A549 (cell line): ENCODE results near the gene MMP2. TPM values are rescaled to one million over a fixed set of nuclear protein-coding genes. Genes with fewer than 3 reads are reported as not detected.

Experiments
- ATAC-seq, 2 experiments: fragments of 200-7000 bp in 1 of 2; fragments of >200 bp in 1 of 2; cut with Nextera tagmentation in 1 of 2; cut with Tn5 transposase in 1 of 2; 3 replicates each; pipeline versions ENCODE4 v1.8.0 to v1.9.1; 2018 to 2020; ENCODE audit warnings: mild to moderate bottlenecking in 1 of 2, moderate library complexity in 1 of 2
- CTCF ChIA-PET: fragments of 300-600 bp; sonication (Branson Sonifier 250); formaldehyde crosslinking; extraction: SDS; loops from one replicate; lab custom pipeline; 2021; ENCODE audit warnings: antibody characterized with exemption, inconsistent platforms; lab: Yijun Ruan, JAX
- POLR2A ChIA-PET: fragments of 350-600 bp; formaldehyde crosslinking; extraction: SDS; loops from one replicate; lab custom pipeline; 2021; ENCODE audit warnings: antibody characterized with exemption, inconsistent platforms; lab: Yijun Ruan, JAX
- DNase-seq, 2 experiments: peaks; one replicate each; pipeline versions ENCODE4 v3.0.0 to v3.0.0-alpha.2; 2011 to 2016; ENCODE audit warnings: low read depth in 1 of 2, low spot score in 1 of 2
- FAIRE-seq: peaks from 2 replicates; lab custom pipeline; 2011; peaks lifted over from hg19 to GRCh38; lab: Jason Lieb, UNC
- H3K27ac ChIP-seq, 2 experiments: fragments of >200 bp; sonication (Bioruptor Twin); formaldehyde crosslinking; 3 replicates each; pipeline ENCODE4 v1.5.1; 2016 to 2017
- H3K4me1 ChIP-seq: fragments of >200 bp; sonication (Bioruptor Twin); formaldehyde crosslinking; 3 replicates; pipeline ENCODE4 v1.6.1; 2016
- H3K4me2 ChIP-seq: fragments of >200 bp; sonication (Bioruptor Twin); formaldehyde crosslinking; 3 replicates; pipeline ENCODE4 v1.6.1; 2016
- H3K4me3 ChIP-seq: fragments of >200 bp; sonication (Bioruptor Twin); formaldehyde crosslinking; 3 replicates; pipeline ENCODE4 v1.5.1; 2016
- H3K9me3 ChIP-seq: fragments of >200 bp; sonication (Bioruptor Twin); formaldehyde crosslinking; 3 replicates; pipeline ENCODE4 v1.6.1; 2016
- BCL3 ChIP-seq: fragments of >200 bp; sonication (Bioruptor Twin); formaldehyde crosslinking; IDR thresholded peaks from 3 replicates; pipeline ENCODE4 v1.6.1; 2016
- BHLHE40 ChIP-seq: IDR thresholded peaks from 2 replicates; pipeline ENCODE4 v1.6.1; 2012; ENCODE audit warnings: low read depth, low read length, inconsistent platforms
- CBX2 ChIP-seq: fragments of 200-600 bp; sonication (generic); IDR thresholded peaks from 2 replicates; pipeline ENCODE4 v1.6.1; 2016; ENCODE audit warnings: low read depth, mild to moderate bottlenecking, borderline replicate concordance
- CHD2 ChIP-seq: fragments of 150-350 bp; IDR thresholded peaks from 2 replicates; pipeline ENCODE4 v1.6.1; 2014; ENCODE audit warnings: low read length; ENCODE audit not compliant: partially characterized antibody
- EHMT2 ChIP-seq: fragments of 200-600 bp; sonication (generic); IDR thresholded peaks from 2 replicates; pipeline ENCODE4 v1.6.1; 2016; ENCODE audit warnings: antibody characterized with exemption, low read depth, mild to moderate bottlenecking, moderate library complexity
- EP300 ChIP-seq, 2 experiments: fragments of >200 bp; sonication (Bioruptor Twin); formaldehyde crosslinking; IDR thresholded peaks; 2 replicates in 1 of 2; 3 replicates in 1 of 2; pipeline ENCODE4 v1.6.1; 2016 to 2017
- FOSB ChIP-seq: fragments of 250-450 bp; sonication (Bioruptor Pico); IDR thresholded peaks from 2 replicates; pipeline ENCODE4 v1.5.0; 2020; ENCODE audit warnings: mild to moderate bottlenecking, moderate library complexity
- HDAC2 ChIP-seq: fragments of 200-600 bp; sonication (generic); IDR thresholded peaks from 2 replicates; pipeline ENCODE4 v1.6.1; 2016
- MAFK ChIP-seq: fragments of 450-650 bp; IDR thresholded peaks from 2 replicates; pipeline ENCODE4 v1.6.1; 2014; ENCODE audit not compliant: partially characterized antibody
- MAX ChIP-seq: IDR thresholded peaks from 2 replicates; pipeline ENCODE4 v1.6.1; 2012
- NPAS2 ChIP-seq: fragments of 250-450 bp; sonication (Bioruptor Pico); IDR thresholded peaks from 2 replicates; pipeline ENCODE4 v1.8.0; 2022; ENCODE audit warnings: mild to moderate bottlenecking, moderate library complexity, borderline replicate concordance
- NR3C1 ChIP-seq: fragments of >200 bp; sonication (Bioruptor Twin); formaldehyde crosslinking; IDR thresholded peaks from 3 replicates; pipeline ENCODE4 v1.6.1; 2017
- PHF8 ChIP-seq: fragments of 200-600 bp; sonication (generic); IDR thresholded peaks from 2 replicates; pipeline ENCODE4 v1.6.1; 2016; ENCODE audit warnings: low read depth, mild to moderate bottlenecking, antibody characterized with exemption, moderate library complexity, borderline replicate concordance
- RARB ChIP-seq: fragments of 250-450 bp; sonication (Bioruptor Pico); IDR thresholded peaks from 2 replicates; pipeline ENCODE4 v1.8.0; 2021; ENCODE audit warnings: mild to moderate bottlenecking, moderate library complexity
- RCOR1 ChIP-seq: fragments of 150-350 bp; IDR thresholded peaks from 2 replicates; pipeline ENCODE4 v1.6.1; 2014; ENCODE audit warnings: antibody characterized with exemption, low read length, low read depth
- SMC3 ChIP-seq: fragments of >200 bp; sonication (Bioruptor Twin); formaldehyde crosslinking; IDR thresholded peaks from 3 replicates; pipeline ENCODE4 v1.6.1; 2018; ENCODE audit warnings: inconsistent platforms
- SREBF2 ChIP-seq: fragments of 450-650 bp; IDR thresholded peaks from 2 replicates; pipeline ENCODE4 v1.6.1; 2014; ENCODE audit warnings: mild to moderate bottlenecking, moderate library complexity
- TP53 ChIP-seq: fragments of 250-450 bp; sonication (Bioruptor Pico); IDR thresholded peaks from 2 replicates; pipeline ENCODE4 v1.5.0; 2021; ENCODE audit warnings: mild to moderate bottlenecking, moderate library complexity
- ZNF302 ChIP-seq: fragments of 250-450 bp; sonication (Bioruptor Pico); IDR thresholded peaks from 2 replicates; pipeline ENCODE4 v1.9.0; 2021; ENCODE audit warnings: inconsistent platforms, mild to moderate bottlenecking, moderate library complexity
- WGBS: methylation state at CpG from one replicate; pipeline ENCODE4 v1.1.6; 2017; ENCODE audit errors: missing lambda C conversion rate; 5-methylcytosine and 5-hydroxymethylcytosine counted together
- polyA plus RNA-seq, 4 experiments: library from polyadenylated mRNA; depleted of rRNA in 3 of 4; stranded (reverse); fragments of >200 nt; fragmentation: RNase III in 1 of 4; extraction: RNeasy Plus Mini Kit Qiagen cat#74134 plus additional on column Dnase treatment in 1 of 4; gene quantifications; 2 replicates in 3 of 4; 3 replicates in 1 of 4; pipeline ENCODE4 v1.2.3, GENCODE V29; 2011 to 2017
- TF ChIP-seq, protein P1 (sequence below): fragments of 250-450 bp; sonication (Bioruptor Pico); IDR thresholded peaks from 2 replicates; pipeline ENCODE4 v1.5.0; 2020; ENCODE audit warnings: low read depth, mild to moderate bottlenecking, moderate library complexity

Gene MMP2
- polyA plus RNA-seq, 2 of the 4 experiments (the other 2 are of a cell fraction) = 11.5 to 11.8 TPM

DNA sequence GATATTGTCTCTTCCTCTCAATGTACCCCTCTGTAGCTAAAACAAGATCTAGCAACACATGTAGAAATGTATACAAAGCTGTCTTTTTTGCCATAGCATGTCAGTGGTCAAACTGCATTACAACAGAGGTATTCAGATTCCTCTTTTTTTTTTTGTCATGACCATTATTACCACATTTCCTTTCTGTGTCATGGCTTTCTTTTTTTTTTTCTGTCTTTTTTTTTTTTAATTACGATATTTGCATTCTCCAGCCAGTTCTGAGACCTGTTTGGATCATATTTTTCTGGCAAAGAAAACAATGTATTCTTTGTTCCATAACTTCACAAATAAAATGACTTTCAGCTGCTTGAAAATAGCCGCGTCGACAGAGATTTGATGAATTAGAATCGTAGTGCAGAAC, 60.1 kb downstream of the MMP2 start (continued):
- TF ChIP-seq CHD2 (no peak), SMC3 (no peak), HDAC2 (no peak), RCOR1 (no peak), EHMT2 (no peak)
- TF ChIP-seq, protein P1, sequence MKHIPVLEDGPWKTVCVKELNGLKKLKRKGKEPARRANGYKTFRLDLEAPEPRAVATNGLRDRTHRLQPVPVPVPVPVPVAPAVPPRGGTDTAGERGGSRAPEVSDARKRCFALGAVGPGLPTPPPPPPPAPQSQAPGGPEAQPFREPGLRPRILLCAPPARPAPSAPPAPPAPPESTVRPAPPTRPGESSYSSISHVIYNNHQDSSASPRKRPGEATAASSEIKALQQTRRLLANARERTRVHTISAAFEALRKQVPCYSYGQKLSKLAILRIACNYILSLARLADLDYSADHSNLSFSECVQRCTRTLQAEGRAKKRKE (CRISPR knock-in tag) = no peak

DNA sequence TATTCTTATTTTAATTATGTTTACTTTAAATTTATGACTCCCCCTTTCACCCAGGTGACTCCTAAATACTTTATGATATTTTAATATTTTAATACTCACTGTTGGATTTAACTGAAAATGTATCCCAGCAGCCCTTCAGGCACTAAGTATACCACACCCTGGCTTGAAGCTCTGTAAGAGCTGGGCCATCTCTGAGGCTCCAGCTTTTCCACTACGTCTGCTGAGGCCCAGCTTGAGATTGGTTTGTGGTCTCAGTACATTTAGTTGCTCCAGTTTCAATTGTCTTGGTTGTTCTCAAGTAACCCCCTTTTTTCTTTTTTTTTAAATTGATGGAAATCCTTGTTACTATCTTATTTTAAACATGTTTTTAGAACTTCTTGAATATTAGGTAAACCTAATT, 60.5 kb downstream of the MMP2 start:
- no peaks in the 10 kb centered on the region for H3K4me1 ChIP-seq
- H3K9me3 ChIP-seq = no peaks in the 10 kb centered on the region
- TF ChIP-seq EP300 (IDR thresholded peaks at IDR 0.05) = no peak
- TF ChIP-seq CBX2 = no peak
- no peak for TF ChIP-seq MAX
- no peak for TF ChIP-seq BCL3
- no peak for TF ChIP-seq NPAS2
- TF ChIP-seq, protein P1 (CRISPR knock-in tag) = no peak
- no peak for TF ChIP-seq TP53 (CRISPR knock-in tag)
- TF ChIP-seq RARB (CRISPR knock-in tag) = no peak
- WGBS = 55% methylated on average over 1 of the region's 1 CpG
- H3K4me2 ChIP-seq = no peak overlapping the region
- CTCF ChIA-PET = interaction anchor here (0.9 to 9.7 kb wide), 3 partner anchors 68 to 1986 kb away, joined by 3 to 107 read pairs (median 3); no protein-coding TSS in a partner anchor
- DNase-seq = no peak
- POLR2A ChIA-PET = no interaction called here
- H3K4me3 ChIP-seq = no peak overlapping the region
- no peak for FAIRE-seq
- ATAC-seq = no peak
- no peak overlapping the region for H3K27ac ChIP-seq

GRCh38 chr16:55540221-55540620, 61.2 kb downstream of the MMP2 start:
- Histone ChIP-seq H3K4me2 (no peak overlapping the region), H3K9me3 (no peaks in the 10 kb centered on the region), H3K4me3 (no peak overlapping the region), H3K27ac (no peak overlapping the region), H3K4me1 (no peaks in the 10 kb centered on the region)
- WGBS = 87% methylated on average over 1 of the region's 1 CpG
- no peak for DNase-seq
- no peak for FAIRE-seq
- ATAC-seq = no peak
- ChIA-PET POLR2A (no interaction called here), CTCF (interaction anchor here (9.7 kb wide), 1 partner anchor 76 kb away, joined by 107 read pairs; no protein-coding TSS in a partner anchor)
- no peak for TF ChIP-seq CBX2
- TF ChIP-seq MAFK = no peak
- TF ChIP-seq BHLHE40 = no peak
- TF ChIP-seq SREBF2 = no peak
- no peak for TF ChIP-seq RCOR1
- no peak for TF ChIP-seq NR3C1
- TF ChIP-seq PHF8 = no peak
- no peak for TF ChIP-seq ZNF302 (CRISPR knock-in tag)
- no peak for TF ChIP-seq TP53 (CRISPR knock-in tag)
- no peak for TF ChIP-seq FOSB (CRISPR knock-in tag)
- TF ChIP-seq, all 56 proteins: peak for 0
